IMR-90 (cell line): ENCODE data around the gene SSR4. TPM values are rescaled to one million over a fixed set of nuclear protein-coding genes. Genes with fewer than 3 reads are reported as not detected.

ENCODE experiments used
- ATAC-seq: fragments of 200-7000 bp; cut with Tn5 transposase; 2 replicates; pipeline ENCODE4 v1.9.1; 2020; ENCODE audit warnings: low read depth, mild to moderate bottlenecking, moderate library complexity
- BruUV-seq: library from RNA; stranded (reverse); fragments of 400-500 nt; replicated peaks from 2 replicates; lab custom pipeline; 2021; lab: Mats Ljungman, UMichigan
- CTCF ChIA-PET: fragments of 300-600 bp; formaldehyde crosslinking; extraction: SDS; loops from one replicate; lab custom pipeline; 2021; ENCODE audit warnings: antibody characterized with exemption; lab: Yijun Ruan, JAX
- POLR2A ChIA-PET: fragments of 300-600 bp; sonication (Branson Sonifier 250); formaldehyde crosslinking; loops from one replicate; lab custom pipeline; 2022; ENCODE audit warnings: antibody characterized with exemption; ENCODE audit not compliant: unreplicated experiment; lab: Charles Lee
- DNase-seq: peaks from one replicate; pipeline ENCODE4 v3.0.0; 2013
- H2AFZ ChIP-seq: replicated peaks from 2 replicates; pipeline ENCODE3; 2013; ENCODE audit warnings: low read length, mild to moderate bottlenecking; ENCODE audit not compliant: poor library complexity
- H2AK5ac ChIP-seq: 2 replicates; pipeline ENCODE4 v1.6.1; 2013; ENCODE audit warnings: low read depth, low read length, inconsistent platforms
- H2AK9ac ChIP-seq: replicated peaks from 2 replicates; pipeline ENCODE3; 2013; ENCODE audit warnings: mild to moderate bottlenecking, low read depth, low read length, moderate library complexity; ENCODE audit not compliant: poor library complexity
- H2BK120ac ChIP-seq: 2 replicates; pipeline ENCODE4 v1.6.1; 2013; ENCODE audit warnings: low read depth, low read length, inconsistent platforms
- H2BK15ac ChIP-seq: 3 replicates; pipeline ENCODE4 v1.6.1; 2013; ENCODE audit warnings: low read depth, low read length, inconsistent platforms
- H2BK20ac ChIP-seq: 2 replicates; pipeline ENCODE4 v1.6.1; 2013; ENCODE audit warnings: low read depth, mild to moderate bottlenecking, inconsistent platforms, low read length, moderate library complexity
- H2BK5ac ChIP-seq: 2 replicates; pipeline ENCODE4 v1.6.1; 2013; ENCODE audit warnings: mild to moderate bottlenecking, low read depth, low read length, inconsistent platforms; ENCODE audit not compliant: poor library complexity, severe bottlenecking
- H3K14ac ChIP-seq: replicated peaks from 2 replicates; pipeline ENCODE4 v1.6.1; 2013; ENCODE audit warnings: low read depth, low read length, inconsistent platforms
- H3K18ac ChIP-seq: 2 replicates; pipeline ENCODE4 v1.6.1; 2013; ENCODE audit warnings: low read depth, low read length, control low read depth
- H3K23ac ChIP-seq: 2 replicates; pipeline ENCODE4 v1.6.1; 2013; ENCODE audit warnings: low read depth, low read length, inconsistent platforms
- H3K27ac ChIP-seq: 2 replicates; pipeline ENCODE4 v1.5.1; 2013; ENCODE audit warnings: mild to moderate bottlenecking, control low read depth, low read length; ENCODE audit not compliant: insufficient read depth
- H3K27me3 ChIP-seq: 2 replicates; pipeline ENCODE4 v1.6.1; 2013; ENCODE audit warnings: low read length; ENCODE audit not compliant: control insufficient read depth, insufficient read depth
- H3K36me3 ChIP-seq: 2 replicates; pipeline ENCODE4 v1.6.1; 2013; ENCODE audit warnings: low read length, mixed read lengths; ENCODE audit not compliant: control insufficient read depth, insufficient read depth
- H3K4ac ChIP-seq: 2 replicates; pipeline ENCODE4 v1.6.1; 2013; ENCODE audit warnings: low read depth, low read length, inconsistent platforms
- H3K4me1 ChIP-seq: 2 replicates; pipeline ENCODE4 v1.6.1; 2013; ENCODE audit warnings: low read length, mixed read lengths; ENCODE audit not compliant: control insufficient read depth, insufficient read depth
- H3K4me2 ChIP-seq: 2 replicates; pipeline ENCODE4 v1.6.1; 2013; ENCODE audit warnings: low read depth, mild to moderate bottlenecking, control low read depth, low read length, moderate library complexity
- H3K4me3 ChIP-seq: 2 replicates; pipeline ENCODE4 v1.5.1; 2013; ENCODE audit warnings: low read depth, mild to moderate bottlenecking, control low read depth, low read length, moderate library complexity; ENCODE audit not compliant: insufficient read depth
- H3K56ac ChIP-seq: 2 replicates; pipeline ENCODE4 v1.6.1; 2013; ENCODE audit warnings: low read length, inconsistent platforms; ENCODE audit not compliant: insufficient read depth; ENCODE audit errors: extremely low read depth
- H3K79me1 ChIP-seq, 2 experiments: 2 replicates each; pipeline ENCODE4 v1.6.1; 2013; ENCODE audit warnings: low read length in 2 of 2, inconsistent platforms in 1 of 2, low read depth in 1 of 2
- H3K9ac ChIP-seq: 2 replicates; pipeline ENCODE4 v1.6.1; 2013; ENCODE audit warnings: low read depth, low read length, control low read depth
- H3K9me1 ChIP-seq: 2 replicates; pipeline ENCODE4 v1.6.1; 2013; ENCODE audit warnings: low read length, inconsistent platforms; ENCODE audit not compliant: insufficient read depth
- H3K9me3 ChIP-seq: 2 replicates; pipeline ENCODE4 v1.6.1; 2013; ENCODE audit warnings: low read length; ENCODE audit not compliant: control insufficient read depth, insufficient read depth
- H4K20me1 ChIP-seq: 2 replicates; pipeline ENCODE4 v1.6.1; 2013; ENCODE audit warnings: low read length, inconsistent platforms; ENCODE audit not compliant: insufficient read depth
- H4K5ac ChIP-seq: 2 replicates; pipeline ENCODE4 v1.6.1; 2013; ENCODE audit warnings: mild to moderate bottlenecking, low read depth, low read length, control low read depth
- H4K8ac ChIP-seq, 2 experiments: 2 replicates each; pipeline ENCODE4 v1.6.1; 2013; ENCODE audit warnings: low read depth in 2 of 2, low read length in 2 of 2, control low read depth in 1 of 2, inconsistent platforms in 1 of 2
- H4K91ac ChIP-seq: 2 replicates; pipeline ENCODE4 v1.6.1; 2013; ENCODE audit warnings: low read depth, low read length, inconsistent platforms; ENCODE audit not compliant: insufficient read depth
- ELK1 ChIP-seq: fragments of 150-350 bp; IDR thresholded peaks from 2 replicates; pipeline ENCODE4 v1.6.1; 2016; ENCODE audit warnings: low read depth, mild to moderate bottlenecking, low read length, moderate library complexity, borderline replicate concordance
- MAZ ChIP-seq: IDR thresholded peaks from 2 replicates; pipeline ENCODE4 v1.6.1; 2012; ENCODE audit warnings: low read depth, mild to moderate bottlenecking, low read length, improper control_type of control experiment, moderate library complexity, borderline replicate concordance
- RAD21 ChIP-seq: IDR thresholded peaks from 2 replicates; pipeline ENCODE4 v1.6.1; 2012; ENCODE audit warnings: low read length, improper control_type of control experiment
- RCOR1 ChIP-seq: IDR thresholded peaks from 2 replicates; pipeline ENCODE4 v1.6.1; 2012; ENCODE audit warnings: mild to moderate bottlenecking, low read length, improper control_type of control experiment; ENCODE audit not compliant: insufficient replicate concordance
- RFX5 ChIP-seq: IDR thresholded peaks from 2 replicates; pipeline ENCODE4 v1.8.0; 2012; ENCODE audit warnings: low read depth, mild to moderate bottlenecking, low read length, moderate library complexity
- SMC3 ChIP-seq: fragments of 150-350 bp; IDR thresholded peaks from 2 replicates; pipeline ENCODE4 v1.6.1; 2016; ENCODE audit warnings: low read depth, mild to moderate bottlenecking, antibody characterized with exemption, low read length, moderate library complexity
- WGBS, 2 experiments: methylation state at CpG; one replicate each; pipeline versions ENCODE4 v1.1.5 to v1.1.7; 2013; ENCODE audit warnings: missing lambda C conversion rate in 2 of 2; ENCODE audit not compliant: insufficient read length in 1 of 2; ENCODE audit errors: extremely low coverage in 2 of 2; 5-methylcytosine and 5-hydroxymethylcytosine counted together
- dilution Hi-C: fragments of 300-500 bp; cut with HindIII; formaldehyde crosslinking; loops from one replicate; pipeline ENCODE4 v1.14.3; 2018; ENCODE audit warnings: low sequenced_read_pairs; ENCODE audit not compliant: unreplicated experiment
- in situ Hi-C: fragments of 300-500 bp; cut with MboI; formaldehyde crosslinking; loops from 3 replicates; pipeline ENCODE4 v1.14.3; 2019; ENCODE audit warnings: low sequenced_read_pairs, inconsistent platforms, mixed read lengths
- intact Hi-C: fragments of 100-400 bp; cut with micrococcal nuclease; formaldehyde crosslinking; loops from 2 replicates; pipeline ENCODE4 v1.10.0; 2022
- polyA plus RNA-seq, 3 experiments: library from polyadenylated mRNA; depleted of rRNA; stranded (reverse); fragments of >200 nt; gene quantifications; 2 replicates each; pipeline ENCODE4 v1.2.3, GENCODE V29; 2012; ENCODE audit warnings: low replicate concordance in 1 of 3
- total RNA-seq: library from RNA; depleted of rRNA; stranded (reverse); fragments of >200 nt; gene quantifications from 2 replicates; pipeline ENCODE4 v1.2.3, GENCODE V29; 2012

The SSR4 gene
- total and polyA plus RNA-seq, 2 of the 4 experiments (the other 2 are of a cell fraction) = 141 to 480 TPM

DNA sequence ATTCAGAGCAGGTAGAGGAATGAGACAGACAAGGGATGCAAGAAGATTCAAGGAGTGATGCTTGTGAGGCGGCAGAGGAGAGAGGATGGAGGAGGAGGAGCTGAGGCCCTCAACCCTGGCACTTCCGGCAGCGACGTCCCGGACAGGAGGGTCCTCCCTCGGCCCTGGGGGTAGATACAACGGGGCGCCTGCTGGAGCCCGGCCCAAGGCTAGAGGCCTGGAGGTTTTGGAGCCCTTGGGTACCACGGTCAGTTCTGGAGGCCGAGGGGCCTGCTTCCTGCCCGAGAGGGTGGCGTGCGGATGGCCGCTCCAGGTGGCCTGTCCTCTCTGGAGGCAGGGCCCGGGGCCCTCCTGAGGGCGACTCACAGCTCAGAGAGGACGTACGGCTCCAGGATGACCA, 13.5 kb downstream of the SSR4 start:
- H3K18ac ChIP-seq = no peak overlapping the region
- no peak overlapping the region for H4K5ac ChIP-seq
- no peak overlapping the region for H2AFZ ChIP-seq
- no peak overlapping the region for H4K8ac ChIP-seq
- H2AK9ac ChIP-seq = no peak overlapping the region
- no peak overlapping the region for H3K27ac ChIP-seq
- H2BK120ac ChIP-seq = no peak overlapping the region
- no peak overlapping the region for H3K4ac ChIP-seq
- peaks cover 9% of the 10 kb centered on the region for H3K27me3 ChIP-seq
- H3K36me3 ChIP-seq = no peaks in the 10 kb centered on the region
- H2BK20ac ChIP-seq = no peak overlapping the region
- no peak overlapping the region for H3K4me2 ChIP-seq
- TF ChIP-seq RFX5 (no peak), MAZ (no peak), SMC3 (no peak), RCOR1 (no peak), RAD21 (no peak), ELK1 (no peak)
- no peak overlapping the region for H3K14ac ChIP-seq
- BruUV-seq = no TSS peak
- intact Hi-C loops = no loop called here
- no peak overlapping the region for H2AK5ac ChIP-seq
- H3K79me1 ChIP-seq = no peaks in the 10 kb centered on the region
- no peak overlapping the region for H2BK15ac ChIP-seq
- DNase-seq = no peak
- no peak overlapping the region for H4K91ac ChIP-seq
- CTCF ChIA-PET = no interaction called here
- H3K9ac ChIP-seq = no peak overlapping the region
- in situ Hi-C loops = no loop called here
- ATAC-seq = no peak
- H3K9me3 ChIP-seq = peaks cover 10% of the 10 kb centered on the region
- POLR2A ChIA-PET = no interaction called here
- 96% methylated on average over 6 of the region's 19 CpGs; no CpG with 5 or more reads in 1 of the 2 experiments for WGBS, 2 experiments
- H3K4me3 ChIP-seq = no peak overlapping the region
- H3K9me1 ChIP-seq = no peaks in the 10 kb centered on the region
- H3K23ac ChIP-seq = no peak overlapping the region
- H2BK5ac ChIP-seq = no peak overlapping the region
- no peaks in the 10 kb centered on the region for H3K4me1 ChIP-seq
- dilution Hi-C loops = no loop called here
- no peaks in the 10 kb centered on the region for H4K20me1 ChIP-seq
- no peak overlapping the region for H3K56ac ChIP-seq
